AG09319 (cell line): ENCODE measurements around the gene TXN2.
"Not testable (repeated sequence)": the region's sequence is repeated elsewhere in the genome, so short reads cannot be mapped to it uniquely, and the experiment has no call there.

Experiments
- DNase-seq: peaks from one replicate; pipeline ENCODE4 v3.0.0-alpha.2; 2010; ENCODE audit warnings: low read depth; ENCODE audit errors: extremely low read depth
- CTCF ChIP-seq: IDR thresholded peaks from 2 replicates; pipeline ENCODE4 v1.5.1; 2011; ENCODE audit warnings: low read depth, mild to moderate bottlenecking, inconsistent platforms, low read length, moderate library complexity

TXN2 gene, protein sequence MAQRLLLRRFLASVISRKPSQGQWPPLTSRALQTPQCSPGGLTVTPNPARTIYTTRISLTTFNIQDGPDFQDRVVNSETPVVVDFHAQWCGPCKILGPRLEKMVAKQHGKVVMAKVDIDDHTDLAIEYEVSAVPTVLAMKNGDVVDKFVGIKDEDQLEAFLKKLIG

DNA sequence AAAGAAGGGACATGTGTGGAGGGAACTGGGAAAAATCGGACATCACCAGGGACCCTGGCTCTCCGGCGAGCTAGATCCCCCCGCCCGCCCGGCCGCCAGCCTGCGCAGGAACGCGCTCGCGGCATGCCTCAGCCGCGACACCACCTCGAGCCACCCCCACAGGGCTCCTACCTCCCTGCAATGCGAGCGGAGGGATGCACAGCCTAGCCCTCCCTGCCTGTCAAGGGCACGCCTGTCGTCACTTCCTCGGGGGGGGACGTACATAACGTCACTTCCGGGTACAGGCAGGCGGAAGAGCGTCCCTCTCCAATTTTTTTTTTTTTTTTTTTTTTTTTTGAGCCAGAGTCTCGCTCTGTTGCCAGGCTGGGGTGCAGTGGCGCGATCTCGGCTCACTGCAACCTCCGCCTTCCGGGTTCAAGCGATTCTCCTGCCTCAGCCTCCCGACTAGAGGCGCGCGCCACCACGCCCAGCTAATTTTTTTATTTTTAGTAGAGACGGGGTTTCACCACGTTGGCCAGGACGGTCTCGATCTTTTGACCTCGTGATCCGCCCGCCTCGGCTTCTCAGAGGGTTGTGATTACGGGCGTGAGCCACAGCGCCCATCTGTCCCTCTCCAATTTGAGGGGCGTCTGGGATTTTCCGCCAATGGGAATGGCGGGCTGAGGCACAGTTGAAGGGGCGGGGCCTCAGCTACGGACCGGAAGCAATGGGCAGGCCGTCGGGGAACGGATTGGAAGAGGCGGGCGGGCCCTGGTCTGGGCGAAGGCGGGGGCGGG, at the start of gene TXN2:
TXN2 (minus strand) TSS at position 248 of the 776 bp plus-strand sequence. CDS start 803 bp downstream, outside the sequence.
- TF ChIP-seq CTCF, result no peak
- DNase-seq, result peak; percentile 93

DNA sequence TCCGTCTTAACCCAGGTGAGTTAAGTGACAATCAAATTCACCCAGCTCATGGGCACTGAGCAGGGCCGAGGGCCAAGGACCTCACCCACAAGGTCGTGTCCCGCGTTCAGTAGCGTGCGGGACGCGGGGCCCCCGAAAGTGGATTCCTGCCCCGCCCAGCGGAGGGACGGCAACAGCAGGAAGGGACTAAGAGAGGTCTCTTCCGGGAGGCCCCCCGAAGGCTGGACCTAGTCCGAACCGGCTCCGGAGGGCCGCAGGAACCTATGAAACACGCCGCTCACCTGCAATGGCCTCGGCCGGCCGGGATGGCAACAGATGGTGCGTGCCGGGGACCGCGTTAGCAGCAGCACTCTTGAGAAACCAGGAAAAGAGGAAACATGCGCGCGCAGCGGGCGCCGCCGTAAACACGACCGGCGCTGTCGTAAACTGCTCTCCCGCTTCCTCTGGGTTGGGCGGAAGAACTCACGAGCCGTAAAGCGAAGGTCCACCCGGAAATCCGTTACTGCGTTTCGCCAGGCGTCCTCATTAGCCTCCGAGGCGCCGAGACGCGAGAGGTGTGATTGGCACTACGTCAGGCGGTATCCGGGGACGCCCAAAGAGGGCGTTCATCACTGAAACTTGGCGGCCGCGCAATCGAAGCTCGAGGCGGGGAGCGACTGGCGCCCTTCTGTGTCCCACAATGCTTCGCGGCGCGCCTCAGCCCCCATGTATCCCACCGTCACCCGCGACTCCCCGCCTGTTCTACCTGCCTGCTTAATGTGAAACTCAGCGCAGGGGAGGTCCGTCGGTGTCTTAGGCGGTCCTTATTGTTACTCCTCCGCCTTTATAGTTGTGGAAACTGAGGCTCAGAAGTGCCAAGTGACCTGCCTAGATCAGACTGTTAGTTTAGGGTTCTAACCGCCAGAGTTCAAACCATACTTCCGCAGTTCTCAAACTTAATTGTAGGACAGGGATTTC, 47.6 kb upstream of the TXN2 start, which contains the start of gene EIF3D:
EIF3D (minus strand) TSS at position 372 of the 957 bp plus-strand sequence. CDS start 3,045 bp downstream, outside the sequence.
- no peak for TF ChIP-seq CTCF
- DNase-seq, result peak; percentile 98

- TF ChIP-seq CTCF, result no peak
- DNase-seq, result no peak
Observed at GRCh38 chr22:36528341-36528740, 46.9 kb upstream of the TXN2 start.

GRCh38 chr22:36522662-36523061, 41.2 kb upstream of the TXN2 start:
- no peak for TF ChIP-seq CTCF
- DNase-seq, result no peak

DNA sequence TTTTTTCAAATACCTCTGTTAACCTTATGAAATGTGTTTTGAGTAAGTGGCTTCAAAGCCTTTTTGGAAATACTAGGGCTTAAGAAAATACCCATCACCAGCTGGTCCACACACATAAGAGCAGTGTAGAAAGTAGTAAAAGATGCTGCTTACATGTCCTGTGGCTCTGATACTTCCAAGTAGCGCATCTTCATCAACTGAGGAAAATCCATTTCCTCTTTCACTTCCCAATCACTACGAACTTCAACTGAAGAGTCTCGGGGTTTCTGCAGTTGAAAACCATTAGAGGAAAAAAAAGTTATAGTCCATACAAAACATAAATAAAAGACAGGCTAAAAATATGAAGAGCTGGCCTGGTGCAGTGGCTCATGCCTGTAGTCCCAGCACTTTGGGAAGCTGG, 39.0 kb upstream of the TXN2 start:
- TF ChIP-seq CTCF, result no peak
- DNase-seq, result no peak

DNA sequence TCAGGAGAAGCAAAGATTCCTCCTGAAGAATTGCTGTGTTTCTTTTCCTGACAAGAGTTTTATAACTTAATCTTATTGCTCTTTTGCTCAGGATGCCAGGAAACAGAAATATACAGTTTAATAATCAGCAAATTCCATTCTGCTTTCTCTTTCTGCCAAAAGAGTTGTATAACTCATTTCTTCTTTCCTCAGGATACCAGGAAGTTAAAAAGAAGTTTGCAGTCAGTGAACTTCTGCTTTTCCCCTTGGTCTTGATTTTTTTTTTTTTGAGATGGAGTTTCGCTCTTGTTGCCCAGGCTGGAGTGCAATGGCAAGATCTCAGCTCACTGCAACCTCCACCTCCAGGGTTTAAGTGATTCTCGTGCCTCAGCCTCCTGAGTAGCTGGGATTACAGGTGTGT, 38.5 kb upstream of the TXN2 start:
- DNase-seq, result not testable (repeated sequence)

- no peak for TF ChIP-seq CTCF
- no peak for DNase-seq
Observed at GRCh38 chr22:36514766-36515165, 33.3 kb upstream of the TXN2 start.
